Ectodermal cell (in vitro differentiated cells): ENCODE results near the gene ARHGAP4. TPM values are rescaled to one million over a fixed set of nuclear protein-coding genes. Genes with fewer than 3 reads are reported as not detected.
A peak's percentile ranks its signal among the peaks of the same experiment; 100 is the strongest.

Experiments used
- H3K27ac ChIP-seq: 2 replicates; pipeline ENCODE4 v1.7.0; 2013; ENCODE audit warnings: mild to moderate bottlenecking, low read depth, low read length; ENCODE audit not compliant: insufficient read depth, poor library complexity, severe bottlenecking
- H3K27me3 ChIP-seq: 2 replicates; pipeline ENCODE4 v1.7.0; 2013; ENCODE audit warnings: mild to moderate bottlenecking, low read length; ENCODE audit not compliant: insufficient read depth, control insufficient read depth, poor library complexity, severe bottlenecking
- H3K36me3 ChIP-seq: one replicate; pipeline ENCODE4 v1.7.0; 2013; ENCODE audit warnings: low read length; ENCODE audit not compliant: control insufficient read depth, insufficient read depth
- H3K4me1 ChIP-seq: one replicate; pipeline ENCODE4 v1.7.0; 2013; ENCODE audit warnings: low read length; ENCODE audit not compliant: control insufficient read depth, insufficient read depth
- H3K4me3 ChIP-seq: 2 replicates; pipeline ENCODE4 v1.7.0; 2013; ENCODE audit warnings: low read depth, low read length, control low read depth; ENCODE audit not compliant: insufficient read depth
- H3K9me3 ChIP-seq: 2 replicates; pipeline ENCODE4 v1.7.0; 2013; ENCODE audit warnings: mild to moderate bottlenecking, low read length, moderate library complexity; ENCODE audit not compliant: control insufficient read depth
- WGBS, 2 experiments: methylation state at CpG; one replicate each; pipeline ENCODE4 v1.1.7; 2013; ENCODE audit warnings: missing lambda C conversion rate in 2 of 2; 5-methylcytosine and 5-hydroxymethylcytosine counted together
- polyA plus RNA-seq, 4 experiments: library from polyadenylated mRNA; stranded (reverse); fragments of 50-300 nt; gene quantifications; one replicate each; pipeline ENCODE4 v1.2.3, GENCODE V29; 2013

The ARHGAP4 gene
- 9.0 TPM for polyA plus RNA-seq (2013, experiment 1 of 4)
- polyA plus RNA-seq (2013, experiment 2 of 4), result 14.4 TPM
- polyA plus RNA-seq (2013, experiment 3 of 4), result 10.2 TPM
- polyA plus RNA-seq (2013, experiment 4 of 4), result 9.5 TPM

- Histone ChIP-seq H3K4me3 (peak within 1 kb of the TSS; percentile 47), H3K4me1 (peaks cover 11% of the 10 kb centered on the region), H3K27ac (no peak within 1 kb of the TSS), H3K9me3 (no peaks in the 10 kb centered on the region), H3K36me3 (no peaks in the 10 kb centered on the region), H3K27me3 (peaks cover 8% of the 10 kb centered on the region)
- 5 to 6% methylated on average over 58 to 59 of the region's 59 CpGs for WGBS, 2 experiments
Observed at GRCh38 chrX:153925739-153926551, at the start of gene ARHGAP4. Gene ARHGAP4, minus strand, starts transcription at chrX:153926264. Its CDS starts 62 bp downstream, at chrX:153926202.

DNA sequence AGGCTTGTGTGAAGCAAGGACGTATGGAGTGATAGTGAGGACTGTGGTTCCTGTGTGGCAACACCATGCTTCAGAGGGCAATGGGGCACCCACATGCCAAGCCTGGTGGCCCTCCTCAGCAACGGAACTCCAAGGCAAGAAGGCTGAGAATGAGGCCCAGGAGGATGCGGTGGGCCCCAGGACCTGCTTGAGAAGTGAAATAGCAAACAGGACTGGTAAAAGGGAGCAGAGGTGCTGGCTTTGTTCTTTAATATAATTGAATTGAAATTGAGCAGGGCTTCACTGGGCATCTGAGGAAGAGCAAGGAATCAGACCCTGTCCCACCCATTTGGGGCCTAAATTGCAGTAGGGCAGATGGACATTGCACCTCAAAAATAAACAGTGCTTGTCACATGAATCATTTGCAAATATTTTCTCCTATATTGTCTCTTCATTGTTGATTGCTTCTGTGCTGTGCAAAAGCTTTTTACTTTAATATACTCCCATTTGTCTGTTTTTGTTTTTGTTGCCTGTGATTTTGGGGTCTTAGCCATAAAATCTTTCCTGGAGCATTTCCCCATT, 48.7 kb upstream of the ARHGAP4 start:
- Histone ChIP-seq H3K9me3 (no peaks in the 10 kb centered on the region), H3K27me3 (no peaks in the 10 kb centered on the region), H3K4me3 (no peak overlapping the region), H3K4me1 (no peaks in the 10 kb centered on the region), H3K27ac (no peak overlapping the region), H3K36me3 (no peaks in the 10 kb centered on the region)
- WGBS, 2 experiments, result 79 to 87% methylated on average over 3 of the region's 3 CpGs

DNA sequence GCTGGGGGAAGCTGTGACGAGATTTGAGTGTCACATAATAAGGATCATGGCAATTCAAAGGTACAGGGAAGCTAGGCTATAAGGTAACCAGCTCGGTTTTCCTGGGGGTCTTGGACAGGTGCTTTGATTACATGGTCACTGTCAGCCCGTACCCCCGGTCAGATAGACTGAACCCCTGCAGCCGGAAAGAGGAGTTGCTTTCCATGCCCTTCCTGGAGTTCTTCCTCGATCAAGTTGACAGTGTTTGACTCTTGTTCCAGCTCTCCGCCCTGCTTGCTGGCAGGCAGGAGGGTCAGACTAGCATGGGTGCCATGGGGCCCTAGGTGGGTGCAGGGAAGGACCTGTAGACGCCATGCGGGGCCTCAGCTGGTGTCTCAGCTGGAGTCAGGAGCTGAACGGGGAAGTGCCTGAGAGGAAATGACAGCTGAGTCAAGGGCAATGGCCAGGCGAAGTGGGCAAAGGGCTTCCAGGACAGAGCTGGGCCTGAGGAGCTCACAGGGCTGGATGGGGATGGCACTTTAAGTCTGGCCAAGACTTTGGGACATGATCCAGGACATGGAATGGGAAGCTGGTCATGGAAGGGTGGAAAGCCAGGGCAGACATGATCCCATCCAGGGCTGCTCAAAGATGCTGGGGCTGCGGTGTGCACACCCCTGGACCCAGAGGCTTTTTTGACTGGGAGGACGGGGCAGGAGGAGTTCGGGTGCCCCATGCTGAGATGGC, 48.1 kb upstream of the ARHGAP4 start:
- Histone ChIP-seq H3K9me3 (no peaks in the 10 kb centered on the region), H3K27ac (no peak overlapping the region), H3K27me3 (no peaks in the 10 kb centered on the region), H3K4me3 (no peak overlapping the region), H3K4me1 (no peaks in the 10 kb centered on the region), H3K36me3 (no peaks in the 10 kb centered on the region)
- 91 to 92% methylated on average over 14 of the region's 14 CpGs for WGBS, 2 experiments

DNA sequence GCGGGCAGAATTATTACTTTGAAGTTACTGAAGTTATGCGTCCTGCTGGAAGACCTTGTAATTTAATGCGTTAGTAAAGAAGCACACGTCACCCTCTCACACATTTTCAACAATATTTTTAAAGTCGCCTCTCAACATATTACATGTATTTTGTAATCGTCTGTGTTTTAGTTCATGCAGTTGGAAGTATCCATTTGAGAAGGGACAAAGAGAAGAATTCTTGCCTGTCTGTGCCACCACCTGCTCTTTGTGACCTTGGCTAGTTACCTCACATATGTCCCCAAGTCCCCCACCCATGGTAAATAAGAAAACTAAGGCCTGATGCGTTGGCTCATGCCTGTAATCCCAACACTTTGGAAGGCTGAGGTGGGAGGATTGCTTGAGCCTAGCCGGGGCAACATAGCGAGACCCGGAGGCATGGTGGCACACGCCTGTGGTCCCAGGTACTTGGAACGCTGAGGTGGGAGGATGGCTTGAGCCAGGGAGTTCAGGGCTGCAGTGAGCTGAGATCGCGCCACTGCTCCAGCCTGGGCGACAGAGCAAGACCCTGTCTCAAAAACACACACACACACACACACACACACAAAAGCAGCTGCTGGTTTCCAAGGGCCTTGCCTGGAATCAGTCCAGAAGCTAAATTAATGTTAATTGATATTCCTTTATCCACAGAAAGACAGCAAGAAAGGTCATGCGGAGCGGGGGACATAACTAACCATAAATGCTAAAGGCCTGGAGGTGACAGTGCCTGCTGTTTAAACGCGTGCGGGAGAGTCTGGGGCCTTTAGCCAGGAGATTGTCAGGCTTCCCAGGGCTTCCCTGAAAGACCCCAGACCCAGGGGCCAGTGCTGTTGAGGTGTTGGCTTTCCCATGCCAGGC, 47.3 kb upstream of the ARHGAP4 start:
- WGBS, 2 experiments, result 74 to 80% methylated on average over 14 to 15 of the region's 20 CpGs
- H3K27ac ChIP-seq, result peak overlapping the region; percentile 99
- H3K36me3 ChIP-seq, result no peaks in the 10 kb centered on the region
- H3K4me1 ChIP-seq, result peaks cover 3% of the 10 kb centered on the region
- no peaks in the 10 kb centered on the region for H3K27me3 ChIP-seq
- peak overlapping the region; percentile 59 for H3K4me3 ChIP-seq
- no peaks in the 10 kb centered on the region for H3K9me3 ChIP-seq

- Histone ChIP-seq H3K4me3 (peak within 1 kb of the TSS; percentile 59), H3K27ac (peak within 1 kb of the TSS; percentile 99), H3K27me3 (no peaks in the 10 kb centered on the region), H3K36me3 (no peaks in the 10 kb centered on the region), H3K4me1 (peaks cover 11% of the 10 kb centered on the region), H3K9me3 (no peaks in the 10 kb centered on the region)
- WGBS, 2 experiments, result 0% methylated on average over 101 to 103 of the region's 103 CpGs
Observed at GRCh38 chrX:153972368-153973126, 46.5 kb upstream of the ARHGAP4 start, which contains the start of gene TMEM187. Gene TMEM187, plus strand, starts transcription at chrX:153972754. Its CDS starts 9,309 bp downstream, at chrX:153982063.

- H3K4me1 ChIP-seq, result peaks cover 19% of the 10 kb centered on the region
Observed at GRCh38 chrX:153971450-153972367, 45.6 kb upstream of the ARHGAP4 start, which contains the start of gene HCFC1. Gene HCFC1, minus strand, starts transcription at chrX:153971818. Its CDS starts 978 bp downstream, at chrX:153970840.

GRCh38 chrX:153971124-153971449, 45.0 kb upstream of the ARHGAP4 start:
- H3K4me1 ChIP-seq, result peaks cover 21% of the 10 kb centered on the region
- peak overlapping the region; percentile 99 for H3K27ac ChIP-seq
- H3K4me3 ChIP-seq, result peak overlapping the region; percentile 59
- WGBS, 2 experiments, result 0% methylated on average over 34 of the region's 34 CpGs
- no peaks in the 10 kb centered on the region for H3K36me3 ChIP-seq
- H3K27me3 ChIP-seq, result no peaks in the 10 kb centered on the region
- H3K9me3 ChIP-seq, result no peaks in the 10 kb centered on the region

More at GRCh38 chrX:153971450-153972367, 45.6 kb upstream of the ARHGAP4 start, which contains the start of gene HCFC1:
- no peaks in the 10 kb centered on the region for H3K36me3 ChIP-seq
- H3K27me3 ChIP-seq, result no peaks in the 10 kb centered on the region
- H3K27ac ChIP-seq, result peak within 1 kb of the TSS; percentile 99
- 0% methylated on average over 96 of the region's 96 CpGs for WGBS, 2 experiments
- peak within 1 kb of the TSS; percentile 59 for H3K4me3 ChIP-seq
- H3K9me3 ChIP-seq, result no peaks in the 10 kb centered on the region

- 0% methylated on average over 47 of the region's 49 CpGs for WGBS, 2 experiments
- H3K4me3 ChIP-seq, result peak overlapping the region; percentile 59
- H3K4me1 ChIP-seq, result peaks cover 21% of the 10 kb centered on the region
- peak overlapping the region; percentile 99 for H3K27ac ChIP-seq
- no peaks in the 10 kb centered on the region for H3K9me3 ChIP-seq
- H3K27me3 ChIP-seq, result no peaks in the 10 kb centered on the region
- no peaks in the 10 kb centered on the region for H3K36me3 ChIP-seq
Observed at GRCh38 chrX:153970357-153971123, 44.5 kb upstream of the ARHGAP4 start.
